ENCODE measurements around the gene LHX5. TPM values are rescaled to one million over a fixed set of nuclear protein-coding genes. Genes with fewer than 3 reads are reported as not detected.

Gene LHX5
- total RNA-seq, 4 donors from 2014 or later = not detected

DNA sequence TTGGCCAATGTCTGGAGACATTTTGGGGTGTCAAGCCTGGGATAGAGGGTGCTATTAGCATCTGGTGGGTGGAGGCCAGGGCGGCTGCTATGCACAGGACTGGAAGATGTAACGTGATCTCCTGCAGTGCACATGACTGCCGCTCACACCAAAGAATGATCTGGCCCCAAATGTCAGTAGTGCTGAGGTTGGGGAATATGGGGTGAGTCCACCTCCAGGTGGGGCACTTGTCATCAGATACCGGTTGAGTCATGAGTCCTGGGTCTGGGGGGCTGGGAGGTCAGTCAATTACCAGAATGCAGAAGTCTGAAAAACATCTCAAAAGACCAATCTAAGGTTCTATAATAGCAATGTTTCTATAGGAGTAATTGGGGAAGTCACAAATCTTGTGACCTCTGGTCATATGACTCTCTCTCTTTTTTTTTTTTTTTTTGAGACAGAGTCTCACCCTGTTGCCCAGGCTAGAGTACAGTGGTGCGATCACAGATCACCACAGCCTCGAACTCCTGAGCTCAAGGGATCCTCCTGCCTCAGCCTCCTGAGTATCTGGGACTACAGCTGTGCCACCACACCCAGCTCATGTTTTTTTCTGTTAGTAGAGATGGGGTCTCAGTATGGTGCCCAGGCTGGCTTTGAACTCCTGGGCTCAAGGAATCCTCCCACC, 55.4 kb downstream of the LHX5 start:
- Histone ChIP-seq H3K9me3 (no peaks in the 10 kb centered on the region), H3K27ac (no peak overlapping the region), H3K36me3 (no peaks in the 10 kb centered on the region), H3K4me1 (no peaks in the 10 kb centered on the region), H3K4me3 (no peak overlapping the region), H3K27me3 (no peaks in the 10 kb centered on the region)
- DNase-seq = no peak
- TF ChIP-seq CTCF (IDR thresholded peaks at IDR 0.05) (no peak), POLR2A (IDR thresholded peaks at IDR 0.05) (no peak)
- intact Hi-C loops (cut with DNase I; ENCODE audit: low total_unique reads) = no loop called here

GRCh38 chr12:113414519-113415038, 57.1 kb downstream of the LHX5 start:
- no peaks in the 10 kb centered on the region for H3K27me3 ChIP-seq
- TF ChIP-seq CTCF (IDR thresholded peaks at IDR 0.05) = no peak
- no peak for TF ChIP-seq POLR2A (IDR thresholded peaks at IDR 0.05)
- no peak overlapping the region for H3K4me3 ChIP-seq
- no peaks in the 10 kb centered on the region for H3K9me3 ChIP-seq
- no peak overlapping the region for H3K27ac ChIP-seq
- intact Hi-C loops (cut with DNase I; ENCODE audit: low total_unique reads) = no loop called here
- DNase-seq = no peak
- no peaks in the 10 kb centered on the region for H3K4me1 ChIP-seq
- H3K36me3 ChIP-seq = no peaks in the 10 kb centered on the region

DNA sequence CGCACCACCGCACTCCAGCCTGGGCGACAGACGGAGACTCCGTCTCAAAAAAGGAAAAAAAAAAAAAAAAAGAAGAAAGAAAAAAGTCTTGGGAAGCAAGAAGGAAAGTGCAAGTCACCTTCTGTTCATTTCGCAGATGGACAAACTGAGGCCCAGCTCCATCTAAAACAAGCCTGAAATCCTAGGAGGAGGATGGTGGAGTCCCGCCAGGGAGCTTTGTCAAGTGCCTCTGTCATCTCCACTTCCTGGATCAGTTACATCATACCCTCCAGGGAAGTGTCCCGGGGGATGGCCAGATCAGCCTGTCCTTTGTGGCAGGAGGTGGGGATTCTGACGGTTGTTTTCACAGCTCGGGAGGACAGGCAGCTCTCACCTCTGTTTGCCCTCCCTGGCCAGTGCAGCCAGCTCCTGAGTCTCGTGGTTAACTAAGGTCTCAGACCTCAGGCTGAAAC, 58.2 kb downstream of the LHX5 start:
- DNase-seq = no peak
- Histone ChIP-seq H3K9me3 (no peaks in the 10 kb centered on the region), H3K27me3 (no peaks in the 10 kb centered on the region), H3K27ac (no peak overlapping the region), H3K4me1 (no peaks in the 10 kb centered on the region), H3K4me3 (no peak overlapping the region), H3K36me3 (no peaks in the 10 kb centered on the region)
- TF ChIP-seq POLR2A (IDR thresholded peaks at IDR 0.05) (no peak), CTCF (IDR thresholded peaks at IDR 0.05) (no peak)
- intact Hi-C loops (cut with DNase I; ENCODE audit: low total_unique reads) = no loop called here

Other genes starting within 250 kb of the LHX5 start
- 10 to 100 TPM; 14.2 to 47.1 (median 36.2) TPM for gene SLC8B1, start 136.8 kb downstream of the LHX5 start, total RNA-seq
- 10 to 100 TPM; 20.7 to 38.6 (median 29.8) TPM for gene PLBD2, start 113.3 kb downstream of the LHX5 start, total RNA-seq
- gene SDS, start 68.0 kb downstream of the LHX5 start, total RNA-seq = not detected
- gene SDSL, start 49.5 kb downstream of the LHX5 start, total RNA-seq = 1 to 10 TPM in 1 of 4 donors, under 1 TPM in 2, not detected in 1; 0.26 to 3.0 (median 0.61) TPM

Measured in uterus (tissue), 4 donors.